Stomach smooth muscle (tissue), 2 donors: ENCODE data around the gene THSD7B.

Experiments
- H3K27ac ChIP-seq: one replicate; pipeline ENCODE4 v1.7.0; 2013; ENCODE audit warnings: mild to moderate bottlenecking, low read length, inconsistent platforms
- H3K27me3 ChIP-seq, 2 donors: one replicate each; pipeline ENCODE4 v1.7.0; 2013; ENCODE audit warnings: low read length in 2 of 2; ENCODE audit not compliant: insufficient read depth in 2 of 2, control insufficient read depth in 1 of 2
- H3K36me3 ChIP-seq, 2 donors: one replicate each; pipeline ENCODE4 v1.7.0; 2013; ENCODE audit warnings: low read length in 2 of 2; ENCODE audit not compliant: control insufficient read depth in 2 of 2, insufficient read depth in 2 of 2
- H3K4me1 ChIP-seq: one replicate; pipeline ENCODE4 v1.7.0; 2013; ENCODE audit warnings: low read length; ENCODE audit not compliant: control insufficient read depth, insufficient read depth
- H3K4me3 ChIP-seq, 2 donors: one replicate each; pipeline ENCODE4 v1.7.0; 2013; ENCODE audit warnings: low read length in 2 of 2
- H3K9ac ChIP-seq, 2 donors: one replicate each; pipeline ENCODE4 v1.7.0; 2013; ENCODE audit warnings: low read length in 2 of 2, mild to moderate bottlenecking in 1 of 2
- H3K9me3 ChIP-seq, 2 donors: one replicate each; pipeline ENCODE4 v1.7.0; 2013; ENCODE audit warnings: low read length in 2 of 2; ENCODE audit not compliant: control insufficient read depth in 2 of 2
- donor health status: healthy.
- donor health status: Pancreatic carcinoma.

Gene THSD7B

DNA sequence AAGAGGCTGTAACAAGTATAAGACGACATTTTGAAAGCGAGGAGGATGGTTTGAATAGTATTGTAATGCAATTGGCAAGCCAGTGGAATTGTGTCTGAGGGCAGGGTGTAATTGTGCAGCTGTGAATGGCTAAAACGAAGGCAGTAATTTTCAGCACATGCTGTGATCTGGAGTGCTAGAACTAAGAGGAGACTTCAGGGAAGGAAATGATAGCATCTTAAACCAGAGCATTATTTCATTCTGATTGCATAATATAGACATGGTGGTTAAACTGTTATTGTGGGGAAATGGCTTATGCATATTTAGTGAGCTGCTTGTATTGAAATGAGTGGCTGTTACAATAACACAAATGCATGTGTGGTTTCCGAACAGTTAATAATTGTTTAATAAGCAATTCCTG is 36.3 kb downstream of the THSD7B start:
- Histone ChIP-seq H3K27ac (no peak overlapping the region), H3K27me3 (no peaks in the 10 kb centered on the region), H3K36me3 (no peaks in the 10 kb centered on the region), H3K9ac (no peak overlapping the region), H3K4me1 (no peaks in the 10 kb centered on the region), H3K4me3 (no peak overlapping the region), H3K9me3 (peaks cover 0 to 3% of the 10 kb centered on the region in 2 donors)

DNA sequence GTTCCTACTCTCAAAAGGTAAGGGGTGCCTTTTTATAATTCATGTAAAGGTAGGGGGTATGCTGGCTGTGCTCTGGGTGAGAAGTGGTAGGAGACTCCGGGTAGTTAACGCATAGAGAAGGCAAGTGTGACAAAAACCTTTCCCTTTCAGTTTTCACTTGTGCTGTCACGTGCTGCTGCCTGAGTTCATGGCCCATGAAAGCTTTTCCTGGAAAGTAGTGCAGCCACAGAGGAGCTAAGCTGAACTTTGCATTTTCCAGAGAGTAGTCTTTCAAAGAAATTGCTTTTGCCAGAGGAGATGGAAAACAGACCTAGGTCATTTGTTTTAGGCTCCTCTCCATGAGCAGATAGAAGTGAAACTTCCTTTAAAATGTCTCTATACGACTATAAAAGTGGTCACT is 44.7 kb downstream of the THSD7B start:
- H3K4me3 ChIP-seq: peak overlapping the region; percentile 29 to 37
- no peaks in the 10 kb centered on the region for H3K27me3 ChIP-seq
- H3K27ac ChIP-seq: no peak overlapping the region
- H3K9ac ChIP-seq: no peak overlapping the region
- peaks cover 4% of the 10 kb centered on the region for H3K4me1 ChIP-seq
- H3K9me3 ChIP-seq: peaks cover 0 to 3% of the 10 kb centered on the region in 2 donors
- H3K36me3 ChIP-seq: no peaks in the 10 kb centered on the region

DNA sequence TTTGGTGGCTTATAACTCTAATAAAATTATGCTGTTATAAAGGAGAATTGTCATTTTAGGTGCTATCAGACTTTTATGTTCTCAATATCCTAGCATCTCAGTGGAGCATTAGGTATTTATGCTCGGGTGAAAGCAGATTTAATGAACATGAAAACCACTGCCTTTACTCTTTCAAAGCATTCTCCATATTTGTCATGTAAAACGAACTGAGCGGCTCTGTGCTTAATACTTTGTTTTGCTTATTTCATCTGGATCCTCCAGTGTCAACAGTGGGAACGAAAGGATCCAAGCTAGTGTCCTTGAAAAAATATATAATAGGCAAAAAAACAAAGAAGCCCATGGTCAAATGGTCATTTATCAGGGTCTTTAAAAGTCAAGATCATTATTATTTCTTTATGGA is 53.5 kb downstream of the THSD7B start:
- no peaks in the 10 kb centered on the region for H3K27me3 ChIP-seq
- no peak overlapping the region for H3K27ac ChIP-seq
- H3K36me3 ChIP-seq: no peaks in the 10 kb centered on the region

DNA sequence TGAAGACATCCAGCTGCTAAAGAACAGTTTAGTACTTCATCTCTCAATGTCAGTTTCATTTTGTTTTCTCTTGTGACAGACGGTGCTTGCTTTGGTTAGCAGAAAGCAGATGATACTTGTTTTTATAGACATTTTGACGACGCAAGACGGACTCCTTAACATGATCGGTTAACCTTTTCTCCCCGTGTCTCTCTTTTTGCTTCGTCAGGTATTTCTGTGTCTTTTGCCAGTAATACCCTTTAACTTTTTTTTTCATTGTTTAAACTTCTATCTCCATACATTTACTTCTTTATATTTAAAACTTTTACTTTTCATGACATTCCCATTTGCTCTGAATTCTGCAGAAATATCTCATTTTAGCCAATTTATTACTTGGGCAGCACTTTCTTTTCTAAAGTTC is 57.9 kb downstream of the THSD7B start:
- Histone ChIP-seq H3K27me3 (no peaks in the 10 kb centered on the region), H3K27ac (no peak overlapping the region), H3K9ac (no peak overlapping the region), H3K9me3 (no peaks in the 10 kb centered on the region), H3K36me3 (no peaks in the 10 kb centered on the region), H3K4me3 (no peak overlapping the region), H3K4me1 (no peaks in the 10 kb centered on the region)

More for the DNA sequence above, 53.5 kb downstream of the THSD7B start:
- no peak overlapping the region for H3K4me3 ChIP-seq
- no peaks in the 10 kb centered on the region for H3K4me1 ChIP-seq
- no peak overlapping the region for H3K9ac ChIP-seq
- H3K9me3 ChIP-seq: no peaks in the 10 kb centered on the region

DNA sequence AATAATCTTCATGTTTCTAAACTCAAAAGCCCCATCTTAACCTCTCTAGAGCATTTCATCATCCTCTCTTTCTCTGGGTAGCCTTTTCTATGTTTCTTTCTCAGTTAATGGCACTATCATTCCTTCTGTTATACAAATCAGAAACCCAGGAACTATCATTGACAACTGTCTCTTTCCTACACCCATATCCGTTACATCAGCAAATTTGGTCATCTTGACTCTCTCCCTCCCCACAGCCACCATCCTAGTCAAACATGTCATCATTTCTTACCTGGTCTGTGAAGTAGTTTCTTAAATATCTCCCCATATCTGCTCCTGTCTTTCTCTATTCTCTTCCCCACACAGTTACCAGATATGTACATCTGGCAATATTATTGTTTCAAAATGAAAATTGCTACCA is 62.8 kb downstream of the THSD7B start:
- H3K4me1 ChIP-seq: no peaks in the 10 kb centered on the region
- no peaks in the 10 kb centered on the region for H3K36me3 ChIP-seq
- no peak overlapping the region for H3K27ac ChIP-seq
- H3K4me3 ChIP-seq: no peak overlapping the region
- H3K9ac ChIP-seq: no peak overlapping the region
- H3K27me3 ChIP-seq: no peaks in the 10 kb centered on the region
- H3K9me3 ChIP-seq: no peaks in the 10 kb centered on the region

DNA sequence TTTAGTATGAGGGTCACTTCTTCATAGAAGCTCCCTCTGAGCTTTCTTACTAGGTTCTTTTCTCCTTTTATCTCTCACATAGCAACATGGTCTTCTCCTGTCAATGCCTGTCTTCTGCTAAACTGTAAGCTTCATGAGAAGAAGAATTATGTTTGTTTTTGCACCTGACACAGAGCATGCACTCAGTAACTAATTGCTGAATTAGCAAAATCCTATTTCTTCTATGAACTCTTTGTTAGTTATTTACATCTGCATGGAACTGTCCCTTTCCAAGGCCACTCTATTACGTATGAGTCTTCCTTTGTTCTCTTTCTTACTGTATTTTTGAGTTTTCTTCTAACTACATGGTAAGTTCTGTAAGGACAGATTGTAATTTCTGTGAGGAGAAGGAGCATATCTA is 63.4 kb downstream of the THSD7B start:
- no peaks in the 10 kb centered on the region for H3K9me3 ChIP-seq
- H3K4me1 ChIP-seq: no peaks in the 10 kb centered on the region
- H3K36me3 ChIP-seq: no peaks in the 10 kb centered on the region
- H3K27me3 ChIP-seq: no peaks in the 10 kb centered on the region
- H3K9ac ChIP-seq: no peak overlapping the region
- H3K4me3 ChIP-seq: no peak overlapping the region
- H3K27ac ChIP-seq: no peak overlapping the region

DNA sequence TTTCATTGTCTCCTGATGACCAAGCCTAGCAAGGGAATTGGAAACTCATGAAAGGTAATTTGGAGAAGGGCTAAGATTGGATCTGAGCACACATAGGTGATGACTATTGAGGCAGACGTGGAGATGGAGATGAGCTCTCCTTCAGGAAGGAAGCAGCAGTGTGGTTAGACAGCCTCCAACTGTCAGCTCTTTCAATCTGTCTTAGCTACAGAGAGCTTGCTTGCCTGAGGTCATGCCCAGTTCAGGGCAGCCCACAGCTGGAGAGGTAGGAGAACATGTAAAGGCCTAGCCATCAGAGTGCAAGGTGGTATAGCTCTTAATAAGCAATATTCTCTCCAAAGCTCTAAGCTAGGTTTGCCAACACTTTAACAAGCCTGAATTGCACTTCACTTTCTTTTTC is 79.2 kb downstream of the THSD7B start:
- H3K36me3 ChIP-seq: no peaks in the 10 kb centered on the region
- no peak overlapping the region for H3K4me3 ChIP-seq
- no peak overlapping the region for H3K9ac ChIP-seq
- no peaks in the 10 kb centered on the region for H3K9me3 ChIP-seq
- H3K27me3 ChIP-seq: no peaks in the 10 kb centered on the region
- H3K27ac ChIP-seq: no peak overlapping the region
- H3K4me1 ChIP-seq: no peaks in the 10 kb centered on the region

DNA sequence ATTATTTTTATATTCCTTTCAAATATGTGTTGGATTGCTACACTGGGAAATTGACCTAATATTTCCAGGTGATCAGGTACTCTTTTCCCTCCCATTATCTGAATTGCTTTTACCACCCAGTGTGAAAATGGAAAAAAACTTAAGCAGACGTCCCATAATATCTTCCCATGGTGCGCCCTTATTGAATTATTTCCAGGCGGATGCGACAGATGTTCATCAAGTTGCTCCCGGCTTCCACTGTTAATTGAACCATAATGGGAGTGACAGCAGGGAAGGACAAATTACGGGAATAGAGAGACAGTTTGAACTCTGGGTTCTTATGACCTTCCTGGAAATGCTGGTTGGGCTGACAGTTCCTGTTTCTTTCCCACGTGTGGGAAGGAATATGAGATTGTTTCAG is 93.3 kb downstream of the THSD7B start:
- Histone ChIP-seq H3K9ac (no peak overlapping the region), H3K4me3 (no peak overlapping the region), H3K27me3 (no peaks in the 10 kb centered on the region), H3K4me1 (no peaks in the 10 kb centered on the region), H3K9me3 (no peaks in the 10 kb centered on the region), H3K36me3 (no peaks in the 10 kb centered on the region), H3K27ac (no peak overlapping the region)

DNA sequence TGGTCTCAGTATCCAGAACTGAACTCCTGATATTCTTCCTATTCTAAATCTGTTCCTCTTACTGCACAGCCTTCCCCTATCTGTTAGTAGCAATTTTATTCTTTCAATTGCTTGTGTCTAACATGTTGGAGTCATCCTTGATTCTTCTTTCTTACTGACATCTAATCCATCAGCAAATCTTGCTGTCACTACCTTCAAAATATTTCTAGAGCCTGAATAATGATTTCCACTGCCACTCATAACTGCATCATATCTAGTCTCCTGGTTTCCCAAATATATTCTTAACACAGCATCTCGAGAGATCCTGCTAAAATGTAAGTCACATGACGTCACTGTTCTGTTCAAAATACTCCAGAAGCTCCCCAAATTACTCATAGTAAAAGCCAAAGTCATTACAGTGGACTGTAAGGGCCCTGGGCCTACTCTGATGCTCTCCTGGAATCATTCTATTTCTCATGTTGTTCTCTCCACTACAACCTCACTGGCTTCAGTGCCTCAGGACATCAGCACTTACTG is 95.2 kb downstream of the THSD7B start:
- no peaks in the 10 kb centered on the region for H3K9me3 ChIP-seq
- no peak overlapping the region for H3K4me3 ChIP-seq
- no peaks in the 10 kb centered on the region for H3K4me1 ChIP-seq
- H3K9ac ChIP-seq: no peak overlapping the region
- no peaks in the 10 kb centered on the region for H3K36me3 ChIP-seq
- H3K27ac ChIP-seq: no peak overlapping the region
- no peaks in the 10 kb centered on the region for H3K27me3 ChIP-seq

DNA sequence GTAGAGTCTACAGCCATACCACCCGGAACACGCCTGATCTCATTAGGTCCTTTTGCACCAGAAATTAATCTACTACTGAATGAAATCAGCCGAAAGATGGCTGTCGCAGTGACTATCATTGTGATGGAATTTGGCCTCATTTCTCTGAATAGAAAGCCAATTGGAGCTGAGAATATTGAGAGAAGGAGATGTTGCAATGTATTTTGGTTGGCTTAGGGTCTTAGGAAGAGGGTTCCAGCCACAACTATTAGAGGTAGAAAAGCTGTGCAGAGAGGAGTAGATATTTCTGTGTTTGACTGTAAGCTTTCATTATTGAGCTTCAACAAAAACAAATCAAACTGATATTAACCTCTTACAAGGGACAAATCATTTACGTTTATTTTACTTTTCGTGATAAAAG is 98.1 kb downstream of the THSD7B start:
- H3K36me3 ChIP-seq: no peaks in the 10 kb centered on the region
- H3K27ac ChIP-seq: no peak overlapping the region
- no peaks in the 10 kb centered on the region for H3K9me3 ChIP-seq
- no peaks in the 10 kb centered on the region for H3K4me1 ChIP-seq
- no peaks in the 10 kb centered on the region for H3K27me3 ChIP-seq
- no peak overlapping the region for H3K9ac ChIP-seq
- H3K4me3 ChIP-seq: no peak overlapping the region

DNA sequence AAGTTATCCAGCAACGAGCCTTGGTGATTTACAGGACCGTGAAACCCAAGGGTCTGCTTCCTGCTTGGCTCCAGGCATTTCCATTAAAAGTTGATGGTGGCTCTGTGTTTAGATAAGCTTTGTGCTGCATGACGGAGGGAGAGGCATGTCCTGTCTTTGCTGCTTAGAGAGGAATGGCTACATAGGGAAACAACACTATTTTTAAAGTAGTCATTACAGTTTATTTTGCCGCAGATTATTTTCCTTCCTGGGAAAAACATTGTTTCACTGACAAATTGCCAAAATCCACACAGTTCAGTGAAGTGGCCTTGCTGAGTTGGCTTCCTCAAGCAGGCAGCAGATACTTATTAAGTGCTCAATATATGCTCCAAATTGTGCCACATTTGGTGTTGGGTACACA is 98.5 kb downstream of the THSD7B start:
- Histone ChIP-seq H3K4me1 (no peaks in the 10 kb centered on the region), H3K4me3 (no peak overlapping the region), H3K9me3 (no peaks in the 10 kb centered on the region), H3K27me3 (no peaks in the 10 kb centered on the region), H3K36me3 (no peaks in the 10 kb centered on the region), H3K9ac (no peak overlapping the region), H3K27ac (no peak overlapping the region)
